GM21723 (cell line): ENCODE data around the gene MRGPRD.

Source experiments
- ATAC-seq: cut with Tn5 transposase; IDR thresholded peaks from one replicate; pipeline ENCODE4 v1.9.1; 2021; ENCODE audit warnings: mild to moderate bottlenecking, moderate library complexity; ENCODE audit not compliant: unreplicated experiment

MRGPRD gene

DNA sequence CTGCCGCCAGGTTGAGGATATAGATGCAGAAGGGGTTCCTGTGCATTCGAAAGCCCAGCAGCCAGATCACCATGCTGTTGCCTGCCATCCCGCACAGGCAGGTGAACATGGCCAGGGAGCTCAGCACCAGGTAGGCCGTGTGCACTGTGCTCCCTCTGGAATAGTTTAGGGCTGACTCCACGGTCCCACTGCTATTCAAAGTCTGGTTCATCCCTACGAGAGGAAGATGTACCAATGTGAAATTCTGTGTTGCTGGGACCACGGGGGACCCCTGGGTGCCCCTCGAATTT is at the start of gene MRGPRD:
TSS of gene MRGPRD (minus strand) at position 211 of the 290 bp plus-strand sequence. CDS start at position 211, 0 bp downstream.
- no peak for ATAC-seq

DNA sequence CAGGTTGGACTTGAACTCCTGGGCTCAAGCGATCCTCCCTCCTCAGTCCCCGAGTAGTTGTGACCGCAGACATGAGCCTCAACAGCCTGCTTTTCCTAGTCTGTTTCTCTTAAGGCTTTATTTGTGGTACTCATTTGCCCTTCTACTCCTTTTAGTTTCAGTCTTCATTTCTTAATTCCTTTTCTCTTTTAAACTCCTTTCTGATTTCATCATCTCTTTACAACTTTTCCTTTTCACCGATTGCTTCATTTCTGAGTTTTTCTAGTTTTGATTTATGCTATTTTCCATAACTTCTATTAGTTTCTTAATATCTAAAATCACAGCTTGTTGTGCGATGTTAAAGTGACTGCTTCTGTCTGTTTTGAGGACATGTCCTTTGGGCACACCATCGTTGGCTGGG is 49.5 kb upstream of the MRGPRD start:
- no peak for ATAC-seq

GRCh38 chr11:69027704-69028372 is 47.1 kb upstream of the MRGPRD start:
- no peak for ATAC-seq

DNA sequence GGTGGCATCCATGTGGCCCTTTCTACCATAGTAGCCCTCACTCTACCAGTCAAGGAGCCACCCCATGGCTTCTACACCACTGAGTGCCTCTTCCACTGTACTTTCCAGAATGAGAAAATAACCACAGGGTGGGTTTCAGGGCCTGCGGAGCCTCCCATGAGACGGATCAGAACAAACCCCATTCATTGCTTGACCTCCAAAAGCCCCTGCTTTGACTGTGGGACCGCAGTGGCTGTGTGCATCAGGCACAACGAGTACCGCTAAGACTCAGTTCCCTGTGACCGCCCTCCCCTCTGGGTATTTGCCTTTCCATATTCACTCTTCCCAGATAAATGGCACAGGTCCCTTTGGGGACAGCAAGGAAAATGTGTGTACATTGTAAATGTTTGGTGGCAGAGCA is 43.7 kb upstream of the MRGPRD start:
- no peak for ATAC-seq

DNA sequence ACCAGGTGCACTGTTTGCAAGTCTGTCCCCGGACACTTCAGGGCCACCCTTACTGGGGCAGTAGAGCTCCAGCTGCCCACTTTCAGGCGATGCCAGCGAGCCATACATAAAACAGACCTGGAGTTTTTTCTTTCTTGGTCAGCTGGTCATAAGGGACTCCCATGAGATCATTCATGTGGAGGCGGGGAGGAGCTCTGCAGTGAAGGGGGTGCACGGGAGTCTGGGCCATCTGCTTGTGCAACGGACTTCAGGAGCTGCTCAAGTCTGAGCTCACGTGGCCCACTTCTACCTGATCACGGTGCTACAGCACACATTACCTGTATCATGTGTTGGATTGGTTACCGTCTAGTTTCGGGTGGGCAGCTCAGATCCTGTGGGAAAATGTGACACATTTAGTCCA is 41.5 kb upstream of the MRGPRD start:
- ATAC-seq = no peak

DNA sequence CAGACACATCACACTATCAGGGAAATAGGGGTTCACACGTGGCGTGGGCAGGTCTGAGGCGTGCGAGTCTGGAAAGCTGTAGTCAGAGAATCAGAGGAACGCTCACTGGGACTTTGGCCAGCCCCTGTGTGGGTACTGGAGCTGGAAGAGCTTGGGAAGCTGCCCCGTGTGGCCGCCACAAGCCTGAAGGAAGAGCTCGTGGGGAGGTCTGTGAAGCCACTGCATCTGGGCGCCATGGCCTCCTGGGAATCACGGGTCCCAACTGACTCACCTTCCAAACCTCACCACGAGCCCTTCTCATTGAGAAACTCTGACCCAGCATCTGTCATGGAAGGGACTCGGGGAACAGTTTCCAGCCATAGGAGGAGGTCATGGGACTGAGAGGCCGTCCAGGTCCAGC is 38.1 kb upstream of the MRGPRD start:
- ATAC-seq = no peak

- ATAC-seq = no peak
Measured at GRCh38 chr11:69017951-69018350, 37.2 kb upstream of the MRGPRD start.

DNA sequence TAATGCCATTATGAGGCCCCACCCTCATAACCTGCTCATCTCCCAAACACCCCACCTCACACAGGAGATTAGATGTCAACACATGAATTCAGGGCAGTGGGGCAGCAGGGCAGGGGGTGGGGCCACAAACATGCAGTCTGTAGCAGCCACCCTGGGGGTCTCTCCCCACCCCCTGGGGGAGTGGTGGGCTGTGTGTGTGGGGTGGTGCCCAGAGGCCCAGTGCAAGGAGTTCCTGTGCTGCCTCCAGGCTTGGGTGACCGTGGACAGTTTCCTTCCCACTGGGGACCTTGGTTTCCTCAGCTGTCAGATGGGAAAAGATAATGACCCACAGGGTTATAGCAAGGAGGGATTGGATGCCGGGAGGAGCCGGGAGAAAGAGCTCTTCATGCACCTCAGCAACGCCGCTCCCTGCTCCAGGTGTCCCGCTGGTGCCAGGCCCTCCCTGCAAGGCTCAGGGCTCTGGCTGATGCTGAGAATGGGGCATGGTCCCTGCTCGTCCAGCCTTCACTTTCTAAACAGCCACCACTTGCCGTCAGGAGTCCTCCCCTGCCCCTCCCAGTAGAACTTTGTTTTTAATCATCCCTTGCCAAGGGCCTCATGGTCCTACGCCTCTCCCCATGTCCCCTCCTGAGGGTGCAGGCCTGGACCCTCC is 34.2 kb upstream of the MRGPRD start:
- ATAC-seq = no peak

- ATAC-seq = no peak
Measured at GRCh38 chr11:69014084-69014851, 33.5 kb upstream of the MRGPRD start.

DNA sequence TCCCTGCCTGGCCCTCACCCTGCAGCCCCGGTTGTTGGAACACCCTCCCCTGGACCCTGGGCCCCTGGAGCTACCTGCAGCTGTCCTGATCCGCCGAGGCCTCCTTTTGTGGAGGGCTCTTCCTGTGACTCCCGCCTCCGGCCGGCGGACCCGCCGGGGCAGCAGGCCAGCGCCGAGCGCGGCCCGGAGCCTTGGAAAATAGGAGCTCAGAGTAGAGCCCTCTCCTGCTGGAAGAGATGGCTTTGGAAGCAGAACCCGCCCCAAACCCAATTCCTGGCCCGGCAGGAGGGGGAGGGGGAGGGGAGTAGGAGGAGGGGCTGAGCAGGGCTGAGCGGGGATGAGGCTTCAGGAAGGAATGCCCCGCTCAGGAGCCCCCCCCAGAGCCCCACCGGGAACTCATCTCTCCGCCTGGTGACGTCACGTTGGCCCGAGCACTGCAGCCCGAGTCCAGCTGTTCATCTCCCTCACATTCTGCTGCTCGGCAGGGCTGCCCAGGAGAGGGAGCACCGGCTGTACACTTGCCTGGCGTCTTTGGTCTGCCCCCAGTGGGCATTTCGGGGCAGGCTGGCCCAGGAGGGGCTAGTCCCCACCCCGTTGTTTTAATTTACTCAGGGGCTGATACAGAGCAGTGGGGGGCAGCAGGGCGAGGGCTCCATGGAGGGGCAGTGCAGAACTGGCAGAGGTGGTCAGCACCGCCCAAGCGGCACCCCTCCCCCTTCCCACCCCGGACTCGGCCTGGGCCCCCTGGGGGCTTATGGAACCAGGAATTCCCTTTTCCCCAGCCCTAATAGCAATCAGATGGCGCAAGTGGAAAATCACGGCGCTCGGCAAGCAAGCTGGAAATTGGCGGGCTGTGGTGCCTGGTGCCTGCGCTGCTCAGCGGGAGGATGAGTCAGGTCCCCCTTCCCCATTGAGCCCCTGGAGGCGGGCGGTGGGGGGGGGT is 32.5 kb upstream of the MRGPRD start, which contains the start of gene MRGPRF:
TSS of gene MRGPRF (minus strand) at position 238 of the 943 bp plus-strand sequence. CDS start 3,345 bp downstream, outside the sequence.
- ATAC-seq = no peak

- no peak for ATAC-seq
Measured at GRCh38 chr11:69012092-69013008, 31.6 kb upstream of the MRGPRD start.

DNA sequence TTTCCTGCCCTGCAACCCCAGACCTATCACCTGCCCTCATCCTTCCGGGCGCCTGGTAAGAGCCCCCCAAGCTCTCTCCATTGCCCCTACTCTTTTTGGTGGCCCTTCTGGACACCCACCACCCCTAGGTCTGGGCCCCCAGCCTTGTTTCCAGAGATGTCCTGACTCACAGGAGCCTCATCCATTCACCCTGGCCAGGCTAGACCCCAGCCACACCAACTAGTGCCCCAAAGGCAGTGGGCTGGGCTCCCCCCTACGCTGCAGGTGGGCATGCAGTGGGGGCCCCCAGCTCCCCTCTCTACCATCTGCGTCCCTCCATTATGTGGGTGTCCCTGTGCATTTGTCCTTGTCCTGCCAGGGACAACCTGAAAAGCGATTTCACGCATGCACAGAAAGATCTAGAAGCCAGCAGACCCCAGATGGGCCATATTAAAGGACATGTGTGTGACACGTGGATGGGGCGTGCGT is 30.9 kb upstream of the MRGPRD start:
- no peak for ATAC-seq

GRCh38 chr11:69010964-69011623 is 30.3 kb upstream of the MRGPRD start:
- no peak for ATAC-seq

DNA sequence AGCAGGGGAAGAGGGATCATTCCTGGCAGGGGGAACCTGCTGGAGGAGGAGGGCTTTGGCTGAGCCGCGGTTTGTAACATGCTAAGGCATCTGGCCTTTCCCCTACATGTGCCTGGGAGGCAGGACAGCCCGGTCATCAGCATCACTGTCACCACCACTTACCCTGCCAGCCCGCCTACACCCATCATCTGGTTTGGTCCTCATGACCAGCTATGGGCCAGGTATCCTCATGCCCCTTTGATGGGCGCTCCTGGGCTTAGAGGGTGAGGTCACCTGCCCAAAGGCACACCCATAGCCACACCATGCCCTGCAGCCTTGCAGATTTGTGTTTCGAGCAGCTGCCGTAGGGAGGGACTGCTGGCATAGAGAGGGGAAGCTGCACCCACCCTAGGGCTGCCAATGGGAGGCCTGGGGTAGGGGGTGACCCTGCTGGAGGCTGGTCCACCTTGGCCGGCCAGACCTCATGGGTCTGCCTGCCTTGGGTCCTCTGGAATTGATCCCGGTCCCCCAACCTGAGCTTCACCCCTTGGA is 29.6 kb upstream of the MRGPRD start:
- no peak for ATAC-seq

DNA sequence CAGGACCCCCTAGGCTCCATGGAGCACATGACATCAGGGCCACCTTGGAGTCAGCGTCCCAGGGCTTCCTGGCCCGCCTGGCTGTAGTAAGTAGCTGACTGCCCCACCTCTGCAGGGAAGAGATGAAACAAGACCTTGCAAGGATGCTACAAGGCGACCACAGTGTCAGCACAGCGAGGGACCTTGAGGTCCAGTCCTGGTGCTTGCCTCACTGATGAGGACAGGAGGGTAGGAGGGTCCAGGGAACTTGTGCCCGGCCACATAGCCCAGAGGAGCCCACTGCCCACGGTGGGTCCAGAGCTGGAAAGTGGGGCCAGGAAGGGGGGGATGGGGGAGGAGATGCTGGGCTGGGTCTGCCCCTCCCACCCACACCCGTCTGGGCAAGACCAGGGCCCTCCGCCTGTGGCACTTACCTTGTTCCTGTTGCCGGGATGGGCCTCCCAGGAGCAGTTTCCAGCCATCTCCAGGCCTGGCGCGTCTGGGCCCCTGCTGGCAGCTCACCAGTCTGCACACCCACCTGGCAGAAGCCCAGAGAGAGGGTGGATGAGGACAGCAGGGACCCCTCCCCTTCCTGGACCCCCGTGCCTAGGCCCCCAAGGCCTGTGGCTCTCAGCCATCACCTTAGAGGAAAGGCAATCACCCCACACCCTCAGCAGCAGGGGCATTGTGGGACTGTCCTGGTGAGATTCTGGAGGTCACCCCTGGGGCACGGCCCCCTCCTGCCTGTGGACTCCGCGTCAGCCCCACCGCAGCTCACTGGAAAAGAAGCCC is 28.8 kb upstream of the MRGPRD start:
- ATAC-seq = no peak

DNA sequence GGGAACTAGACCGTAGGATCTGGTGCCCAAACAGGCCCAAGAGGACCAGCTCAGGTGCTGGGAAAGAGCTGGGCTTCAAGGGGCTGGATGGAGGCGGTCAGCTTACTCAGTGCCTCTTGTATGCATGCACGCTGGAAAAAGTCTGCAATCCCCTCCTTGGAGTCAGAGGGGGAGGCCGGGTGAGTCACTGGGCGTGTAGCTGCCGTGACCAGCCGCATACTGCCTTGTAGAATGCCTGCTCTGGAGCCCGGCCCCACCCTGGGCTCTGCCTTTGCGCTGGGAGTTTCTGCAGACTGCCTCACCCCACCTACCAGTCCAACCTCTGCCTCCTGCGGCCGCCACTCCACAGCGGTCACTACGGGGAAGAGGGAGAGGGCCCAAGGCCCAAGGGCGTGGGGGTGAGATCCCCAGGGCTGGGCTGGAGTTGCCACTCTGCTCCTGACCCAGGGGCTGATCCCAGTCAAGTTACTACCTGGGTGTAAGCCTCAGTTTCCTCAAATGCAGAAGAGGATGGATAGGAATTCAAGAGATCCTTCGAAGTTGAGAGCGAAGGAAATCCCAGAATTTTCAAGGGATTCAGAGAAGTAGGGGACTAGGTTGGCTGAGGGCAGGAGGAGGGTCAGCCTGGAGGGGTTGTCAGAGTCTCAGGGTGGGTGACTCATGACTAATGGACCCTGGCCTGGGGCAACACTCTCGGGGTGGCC is 28.1 kb upstream of the MRGPRD start:
- no peak for ATAC-seq

DNA sequence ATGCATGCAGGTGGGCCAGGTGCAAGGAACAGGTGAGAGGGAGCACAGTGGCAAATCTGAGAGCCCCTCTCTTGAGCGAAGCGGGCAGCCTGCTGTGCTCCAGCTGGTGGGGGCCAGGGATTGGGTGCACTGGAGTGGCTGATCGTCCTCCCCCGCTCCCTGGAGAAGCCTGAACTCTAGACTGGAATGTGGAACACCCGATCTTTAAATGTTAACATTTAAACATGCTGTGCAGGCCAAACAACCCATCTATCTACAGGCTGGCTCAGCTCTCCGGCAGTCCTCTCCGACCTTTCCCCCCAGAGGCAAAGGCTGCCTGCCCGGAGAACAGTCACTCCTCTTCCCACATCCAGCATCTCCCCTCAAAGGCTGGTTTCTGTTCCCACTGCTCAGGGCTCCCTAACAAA is 27.2 kb upstream of the MRGPRD start:
- no peak for ATAC-seq

DNA sequence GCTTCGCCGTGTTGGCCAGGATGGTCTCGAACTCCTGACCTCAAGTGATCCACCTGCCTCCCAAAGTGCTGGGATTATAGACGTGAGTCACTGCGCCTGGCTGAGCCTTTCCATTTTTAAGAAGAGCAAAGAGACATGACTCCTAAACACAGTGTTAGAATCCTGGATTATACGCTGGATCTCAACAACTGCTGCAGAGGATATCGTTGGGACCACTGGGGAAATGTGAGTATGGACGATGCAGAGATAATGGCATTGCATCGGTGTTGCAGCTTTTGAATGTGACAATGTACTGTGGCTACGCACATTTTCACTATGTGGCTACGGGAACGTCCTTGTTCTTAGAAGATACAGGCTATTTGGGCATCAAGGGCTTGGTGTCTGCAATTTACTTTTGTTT is 26.0 kb upstream of the MRGPRD start:
- no peak for ATAC-seq
